ENCODE data around the gene TMIGD3.
A peak's percentile ranks its signal among the peaks of the same experiment; 100 is the strongest.

The TMIGD3 gene

GRCh38 chr1:111446967-111447892, 56.2 kb downstream of the TMIGD3 start:
- no peak for DNase-seq

- no peak for DNase-seq
Observed at GRCh38 chr1:111446546-111446945, 56.9 kb downstream of the TMIGD3 start.

- no peak for DNase-seq
Observed at GRCh38 chr1:111444031-111444430, 59.4 kb downstream of the TMIGD3 start.

GRCh38 chr1:111442457-111442856, 61.0 kb downstream of the TMIGD3 start:
- peak; percentile 35 for DNase-seq

- DNase-seq, result peak; percentile 53
Observed at GRCh38 chr1:111441573-111442192, 61.8 kb downstream of the TMIGD3 start.

GRCh38 chr1:111439461-111440351, 63.7 kb downstream of the TMIGD3 start:
- DNase-seq, result no peak

GRCh38 chr1:111436726-111437125, 66.7 kb downstream of the TMIGD3 start:
- DNase-seq, result no peak
